ENCODE measurements around the gene PTPRA. TPM values are rescaled to one million over a fixed set of nuclear protein-coding genes. Genes with fewer than 3 reads are reported as not detected.
A peak's percentile ranks its signal among the peaks of the same experiment; 100 is the strongest.

The PTPRA gene
- total RNA-seq, 1 experiment from 2014 or later, result 45.2 TPM

- Histone ChIP-seq H4K20me1 (ENCODE audit: control insufficient read depth, insufficient read depth, insufficient read length) (no peaks in the 10 kb centered on the region), H3K4me1 (ENCODE audit: insufficient read depth, low read length) (no peaks in the 10 kb centered on the region), H3K23ac (ENCODE audit: insufficient read length, low read depth, low read length) (no peak overlapping the region), H3K23me2 (ENCODE audit: insufficient read length, low read depth, low read length, poor library complexity, severe bottlenecking) (peaks cover 7% of the 10 kb centered on the region), H3K9me3 (ENCODE audit: control insufficient read depth, low read depth, low read length) (no peaks in the 10 kb centered on the region), H2BK120ac (ENCODE audit: low read depth, low read length, poor library complexity, severe bottlenecking) (no peak overlapping the region), H3K79me1 (ENCODE audit: insufficient read depth, low read depth, low read length, poor library complexity, severe bottlenecking) (no peaks in the 10 kb centered on the region), H2BK12ac (ENCODE audit: insufficient read length, low read depth, low read length) (no peak overlapping the region), H2BK15ac (ENCODE audit: low read depth, low read length) (no peak overlapping the region), H4K8ac (replicated peaks; ENCODE audit: insufficient read length, low read depth, low read length) (no peak overlapping the region), H4K91ac (ENCODE audit: insufficient read length, low read depth, low read length) (no peak overlapping the region), H4K5ac (ENCODE audit: insufficient read length, low read depth, low read length) (no peak overlapping the region), H2AFZ (ENCODE audit: low read length) (no peak overlapping the region), H3K4me2 (ENCODE audit: insufficient read depth, insufficient read length, low read length) (no peak overlapping the region), H3K79me2 (ENCODE audit: insufficient read depth, low read length) (no peaks in the 10 kb centered on the region), H3K18ac (ENCODE audit: insufficient read length, low read depth, low read length) (no peak overlapping the region), H3K9ac (ENCODE audit: extremely low read depth, insufficient read length, low read length) (no peak overlapping the region), H3K27me3 (ENCODE audit: insufficient read depth, low read length) (peaks cover 7% of the 10 kb centered on the region; the same call in 1 of the 2 replicates), H3K14ac (ENCODE audit: insufficient read depth, low read length) (no peak overlapping the region), H3K27ac (ENCODE audit: insufficient read length, low read depth, low read length) (no peak overlapping the region), H2BK5ac (ENCODE audit: insufficient read length, low read length) (no peak overlapping the region), H2AK5ac (ENCODE audit: insufficient read length, low read length) (no peak overlapping the region), H3T11ph (ENCODE audit: low read length) (no peak overlapping the region), H3K4ac (ENCODE audit: low read depth, low read length) (no peak overlapping the region), H3K56ac (ENCODE audit: insufficient read length, low read depth, low read length) (no peak overlapping the region), H2BK20ac (ENCODE audit: low read depth, low read length, poor library complexity, severe bottlenecking) (no peak overlapping the region)
- Mint-ChIP-seq H3K36me3 (ENCODE audit: insufficient read depth in 1 of 3, low read depth in 3 of 3) (peaks cover 3 to 27% (median 23%) of the 10 kb centered on the region in 3 experiments), H3K4me3 (peak overlapping the region; percentile 35 to 69), H3K27ac (no peak overlapping the region), H3K9me3 (peaks cover 0 to 4% of the 10 kb centered on the region in 2 experiments; a peak in 1 of 5 replicates), H3K4me1 (peaks cover 4 to 10% of the 10 kb centered on the region in 2 experiments), H3K27me3 (ENCODE audit: low read depth) (peaks cover 12% of the 10 kb centered on the region)
- TF ChIP-seq, protein P1, sequence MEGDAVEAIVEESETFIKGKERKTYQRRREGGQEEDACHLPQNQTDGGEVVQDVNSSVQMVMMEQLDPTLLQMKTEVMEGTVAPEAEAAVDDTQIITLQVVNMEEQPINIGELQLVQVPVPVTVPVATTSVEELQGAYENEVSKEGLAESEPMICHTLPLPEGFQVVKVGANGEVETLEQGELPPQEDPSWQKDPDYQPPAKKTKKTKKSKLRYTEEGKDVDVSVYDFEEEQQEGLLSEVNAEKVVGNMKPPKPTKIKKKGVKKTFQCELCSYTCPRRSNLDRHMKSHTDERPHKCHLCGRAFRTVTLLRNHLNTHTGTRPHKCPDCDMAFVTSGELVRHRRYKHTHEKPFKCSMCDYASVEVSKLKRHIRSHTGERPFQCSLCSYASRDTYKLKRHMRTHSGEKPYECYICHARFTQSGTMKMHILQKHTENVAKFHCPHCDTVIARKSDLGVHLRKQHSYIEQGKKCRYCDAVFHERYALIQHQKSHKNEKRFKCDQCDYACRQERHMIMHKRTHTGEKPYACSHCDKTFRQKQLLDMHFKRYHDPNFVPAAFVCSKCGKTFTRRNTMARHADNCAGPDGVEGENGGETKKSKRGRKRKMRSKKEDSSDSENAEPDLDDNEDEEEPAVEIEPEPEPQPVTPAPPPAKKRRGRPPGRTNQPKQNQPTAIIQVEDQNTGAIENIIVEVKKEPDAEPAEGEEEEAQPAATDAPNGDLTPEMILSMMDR (conservative IDR thresholded peaks at IDR 0.05), result no peak
- no CpG with 5 or more reads among the region's 15 CpGs for WGBS (ENCODE audit: extremely low coverage, insufficient read length, low lambda C conversion rate)
- no peak for DNase-seq
These were observed 34.2 kb upstream of the PTPRA start for GRCh38 chr20:2838847-2839671.
